ENCODE data around the gene LSM5. TPM values are rescaled to one million over a fixed set of nuclear protein-coding genes. Genes with fewer than 3 reads are reported as not detected.
"Not testable (repeated sequence)": the region's sequence is repeated elsewhere in the genome, so short reads cannot be mapped to it uniquely, and the experiment has no call there.

Gene LSM5
- total RNA-seq, 2 donors from 2014 or later, result 74.7 to 102 TPM

- 79% methylated on average over 4 of the region's 4 CpGs; no CpG with 5 or more reads in 1 of the 2 experiments for WGBS, 2 experiments (ENCODE audit: insufficient coverage in 1 of 2, insufficient read length in 1 of 2)
- Mint-ChIP-seq H3K36me3 (ENCODE audit: low read depth) (peaks cover 31% of the 10 kb centered on the region), H3K9me3 (peaks cover 8% of the 10 kb centered on the region), H3K4me1 (peaks cover 9% of the 10 kb centered on the region), H3K4me3 (no peak overlapping the region), H3K27ac (no peak overlapping the region), H3K27me3 (ENCODE audit: insufficient read depth) (no peaks in the 10 kb centered on the region)
- Histone ChIP-seq H3K4me3 (ENCODE audit: low read length) (no peak overlapping the region), H3K36me3 (ENCODE audit: control insufficient read depth, insufficient read depth, low read length) (peaks cover 32% of the 10 kb centered on the region), H3K4me1 (ENCODE audit: control insufficient read depth, insufficient read depth, low read length) (no peaks in the 10 kb centered on the region), H3K9me3 (ENCODE audit: control insufficient read depth, low read length) (peaks cover 16% of the 10 kb centered on the region), H3K9ac (ENCODE audit: extremely low read depth, low read length, poor library complexity, severe bottlenecking) (no peak overlapping the region), H3K27me3 (ENCODE audit: control insufficient read depth, insufficient read depth, low read length, poor library complexity, severe bottlenecking) (no peaks in the 10 kb centered on the region), H3K27ac (ENCODE audit: low read depth, low read length) (no peak overlapping the region)
- TF ChIP-seq, protein P1, sequence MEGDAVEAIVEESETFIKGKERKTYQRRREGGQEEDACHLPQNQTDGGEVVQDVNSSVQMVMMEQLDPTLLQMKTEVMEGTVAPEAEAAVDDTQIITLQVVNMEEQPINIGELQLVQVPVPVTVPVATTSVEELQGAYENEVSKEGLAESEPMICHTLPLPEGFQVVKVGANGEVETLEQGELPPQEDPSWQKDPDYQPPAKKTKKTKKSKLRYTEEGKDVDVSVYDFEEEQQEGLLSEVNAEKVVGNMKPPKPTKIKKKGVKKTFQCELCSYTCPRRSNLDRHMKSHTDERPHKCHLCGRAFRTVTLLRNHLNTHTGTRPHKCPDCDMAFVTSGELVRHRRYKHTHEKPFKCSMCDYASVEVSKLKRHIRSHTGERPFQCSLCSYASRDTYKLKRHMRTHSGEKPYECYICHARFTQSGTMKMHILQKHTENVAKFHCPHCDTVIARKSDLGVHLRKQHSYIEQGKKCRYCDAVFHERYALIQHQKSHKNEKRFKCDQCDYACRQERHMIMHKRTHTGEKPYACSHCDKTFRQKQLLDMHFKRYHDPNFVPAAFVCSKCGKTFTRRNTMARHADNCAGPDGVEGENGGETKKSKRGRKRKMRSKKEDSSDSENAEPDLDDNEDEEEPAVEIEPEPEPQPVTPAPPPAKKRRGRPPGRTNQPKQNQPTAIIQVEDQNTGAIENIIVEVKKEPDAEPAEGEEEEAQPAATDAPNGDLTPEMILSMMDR (conservative IDR thresholded peaks at IDR 0.05), result no peak
- DNase-seq, result no peak
Measured at GRCh38 chr7:32502728-32503127, 12.5 kb upstream of the LSM5 start.

GRCh38 chr7:32501522-32501921, 11.3 kb upstream of the LSM5 start:
- H3K4me1 ChIP-seq (ENCODE audit: control insufficient read depth, insufficient read depth, low read length), result no peaks in the 10 kb centered on the region
- DNase-seq, result no peak
- Mint-ChIP-seq H3K27me3 (ENCODE audit: insufficient read depth) (no peaks in the 10 kb centered on the region), H3K9me3 (peaks cover 8% of the 10 kb centered on the region), H3K36me3 (ENCODE audit: low read depth) (peaks cover 30% of the 10 kb centered on the region), H3K4me1 (peaks cover 14% of the 10 kb centered on the region), H3K4me3 (no peak overlapping the region), H3K27ac (no peak overlapping the region)
- no peak overlapping the region for H3K4me3 ChIP-seq (ENCODE audit: low read length)
- peaks cover 11% of the 10 kb centered on the region for H3K9me3 ChIP-seq (ENCODE audit: control insufficient read depth, low read length)
- H3K36me3 ChIP-seq (ENCODE audit: control insufficient read depth, insufficient read depth, low read length), result peaks cover 23% of the 10 kb centered on the region
- no peak overlapping the region for H3K27ac ChIP-seq (ENCODE audit: low read depth, low read length)
- TF ChIP-seq, protein P1 (conservative IDR thresholded peaks at IDR 0.05), result no peak
- no peak overlapping the region for H3K9ac ChIP-seq (ENCODE audit: extremely low read depth, low read length, poor library complexity, severe bottlenecking)
- no peaks in the 10 kb centered on the region for H3K27me3 ChIP-seq (ENCODE audit: control insufficient read depth, insufficient read depth, low read length, poor library complexity, severe bottlenecking)
- WGBS, 2 experiments (ENCODE audit: insufficient coverage in 1 of 2, insufficient read length in 1 of 2), result 69 to 97% methylated on average over 1 of the region's 1 CpG

GRCh38 chr7:32500922-32501341, 10.8 kb upstream of the LSM5 start:
- DNase-seq, result no peak
- Histone ChIP-seq H3K9me3 (ENCODE audit: control insufficient read depth, low read length) (peaks cover 11% of the 10 kb centered on the region), H3K4me1 (ENCODE audit: control insufficient read depth, insufficient read depth, low read length) (no peaks in the 10 kb centered on the region), H3K36me3 (ENCODE audit: control insufficient read depth, insufficient read depth, low read length) (peaks cover 23% of the 10 kb centered on the region), H3K9ac (ENCODE audit: extremely low read depth, low read length, poor library complexity, severe bottlenecking) (no peak overlapping the region), H3K27ac (ENCODE audit: low read depth, low read length) (no peak overlapping the region), H3K27me3 (ENCODE audit: control insufficient read depth, insufficient read depth, low read length, poor library complexity, severe bottlenecking) (no peaks in the 10 kb centered on the region), H3K4me3 (ENCODE audit: low read length) (no peak overlapping the region)
- Mint-ChIP-seq H3K4me3 (no peak overlapping the region), H3K27me3 (ENCODE audit: insufficient read depth) (no peaks in the 10 kb centered on the region), H3K36me3 (ENCODE audit: low read depth) (peaks cover 27% of the 10 kb centered on the region), H3K27ac (no peak overlapping the region), H3K4me1 (peaks cover 17% of the 10 kb centered on the region), H3K9me3 (peaks cover 8% of the 10 kb centered on the region)
- WGBS, 2 experiments (ENCODE audit: insufficient coverage in 1 of 2, insufficient read length in 1 of 2), result 90% methylated on average over 1 of the region's 1 CpG; no CpG with 5 or more reads in 1 of the 2 experiments
- TF ChIP-seq, protein P1 (conservative IDR thresholded peaks at IDR 0.05), result no peak

- H3K9me3 Mint-ChIP-seq; H3K4me3 Mint-ChIP-seq; H3K27me3 ChIP-seq (ENCODE audit: control insufficient read depth, insufficient read depth, low read length, poor library complexity, severe bottlenecking); H3K4me1 ChIP-seq (ENCODE audit: control insufficient read depth, insufficient read depth, low read length); H3K27ac ChIP-seq (ENCODE audit: low read depth, low read length); H3K27me3 Mint-ChIP-seq (ENCODE audit: insufficient read depth); H3K27ac Mint-ChIP-seq; H3K4me3 ChIP-seq (ENCODE audit: low read length); H3K9ac ChIP-seq (ENCODE audit: extremely low read depth, low read length, poor library complexity, severe bottlenecking); DNase-seq: not testable (repeated sequence)
- H3K9me3 ChIP-seq (ENCODE audit: control insufficient read depth, low read length), result peaks cover 11% of the 10 kb centered on the region
- H3K36me3 ChIP-seq (ENCODE audit: control insufficient read depth, insufficient read depth, low read length), result peaks cover 23% of the 10 kb centered on the region
- WGBS, 2 experiments (ENCODE audit: insufficient coverage in 1 of 2, insufficient read length in 1 of 2), result 88 to 100% methylated on average over 1 of the region's 1 CpG
- Mint-ChIP-seq H3K36me3 (ENCODE audit: low read depth) (peaks cover 27% of the 10 kb centered on the region), H3K4me1 (peaks cover 17% of the 10 kb centered on the region)
Measured at GRCh38 chr7:32500216-32500615, 10.0 kb upstream of the LSM5 start.

DNA sequence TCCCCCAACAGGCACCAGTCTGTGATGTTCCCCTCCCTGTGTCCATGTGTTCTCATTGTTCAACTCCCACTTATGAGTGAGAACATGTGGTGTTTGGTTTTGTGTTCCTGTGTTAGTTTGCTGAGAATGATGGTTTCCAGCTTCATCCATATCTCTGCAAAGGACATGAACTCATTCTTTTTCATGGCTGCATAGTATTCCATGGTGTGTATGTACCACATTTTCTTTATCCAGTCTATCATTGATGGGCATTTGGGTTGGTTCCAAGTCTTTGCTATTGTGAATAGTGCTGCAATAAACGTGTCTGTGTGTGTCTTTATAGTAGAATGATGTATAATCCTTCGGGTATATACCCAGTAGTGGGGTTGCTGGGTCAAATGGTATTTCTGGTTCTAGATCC, 9.6 kb upstream of the LSM5 start:
- H3K27ac Mint-ChIP-seq; H3K27me3 Mint-ChIP-seq (ENCODE audit: insufficient read depth); H3K4me1 ChIP-seq (ENCODE audit: control insufficient read depth, insufficient read depth, low read length); H3K27me3 ChIP-seq (ENCODE audit: control insufficient read depth, insufficient read depth, low read length, poor library complexity, severe bottlenecking); H3K9ac ChIP-seq (ENCODE audit: extremely low read depth, low read length, poor library complexity, severe bottlenecking); DNase-seq; H3K4me3 ChIP-seq (ENCODE audit: low read length); H3K4me3 Mint-ChIP-seq; H3K27ac ChIP-seq (ENCODE audit: low read depth, low read length); H3K9me3 Mint-ChIP-seq: not testable (repeated sequence)
- Mint-ChIP-seq H3K4me1 (peaks cover 17% of the 10 kb centered on the region), H3K36me3 (ENCODE audit: low read depth) (peaks cover 27% of the 10 kb centered on the region)
- 88% methylated on average over 2 of the region's 2 CpGs; no CpG with 5 or more reads in 1 of the 2 experiments for WGBS, 2 experiments (ENCODE audit: insufficient coverage in 1 of 2, insufficient read length in 1 of 2)
- Histone ChIP-seq H3K36me3 (ENCODE audit: control insufficient read depth, insufficient read depth, low read length) (peaks cover 23% of the 10 kb centered on the region), H3K9me3 (ENCODE audit: control insufficient read depth, low read length) (peaks cover 11% of the 10 kb centered on the region)
